ENCODE measurements around the gene GUCA1A.
"Not testable (repeated sequence)": the region's sequence is repeated elsewhere in the genome, so short reads cannot be mapped to it uniquely, and the experiment has no call there.

The GUCA1A gene

DNA sequence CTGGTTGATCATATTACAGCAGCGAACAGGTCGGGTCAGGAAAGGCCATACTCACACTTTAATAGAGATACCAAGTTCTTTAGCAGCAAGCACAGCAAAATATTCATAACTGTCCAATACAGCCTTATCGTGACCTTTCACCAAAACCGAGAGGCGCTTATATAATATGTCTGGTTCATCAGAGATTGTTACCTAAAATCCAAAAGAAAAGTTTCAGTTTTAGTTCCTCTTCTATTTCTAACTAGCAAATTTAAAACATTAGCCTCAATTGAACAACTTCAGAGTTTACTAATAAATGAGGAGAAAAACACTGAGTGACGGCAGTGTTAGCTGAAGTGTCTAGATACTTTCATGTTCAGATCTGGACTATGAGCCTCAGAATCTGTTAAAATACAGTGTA lies 38.6 kb downstream of the GUCA1A start:
- ATAC-seq: no peak
- TF ChIP-seq TSHZ2 (CRISPR knock-in tag; IDR thresholded peaks at IDR 0.05): no peak
- TF ChIP-seq, protein P1, sequence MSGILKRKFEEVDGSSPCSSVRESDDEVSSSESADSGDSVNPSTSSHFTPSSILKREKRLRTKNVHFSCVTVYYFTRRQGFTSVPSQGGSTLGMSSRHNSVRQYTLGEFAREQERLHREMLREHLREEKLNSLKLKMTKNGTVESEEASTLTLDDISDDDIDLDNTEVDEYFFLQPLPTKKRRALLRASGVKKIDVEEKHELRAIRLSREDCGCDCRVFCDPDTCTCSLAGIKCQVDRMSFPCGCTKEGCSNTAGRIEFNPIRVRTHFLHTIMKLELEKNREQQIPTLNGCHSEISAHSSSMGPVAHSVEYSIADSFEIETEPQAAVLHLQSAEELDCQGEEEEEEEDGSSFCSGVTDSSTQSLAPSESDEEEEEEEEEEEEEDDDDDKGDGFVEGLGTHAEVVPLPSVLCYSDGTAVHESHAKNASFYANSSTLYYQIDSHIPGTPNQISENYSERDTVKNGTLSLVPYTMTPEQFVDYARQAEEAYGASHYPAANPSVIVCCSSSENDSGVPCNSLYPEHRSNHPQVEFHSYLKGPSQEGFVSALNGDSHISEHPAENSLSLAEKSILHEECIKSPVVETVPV (CRISPR knock-in tag; IDR thresholded peaks at IDR 0.05): no peak

- no peak for TF ChIP-seq GLIS3 (CRISPR knock-in tag; IDR thresholded peaks at IDR 0.05)
- 0 out of 2 replicates have a peak, but pooled peaks have one; percentile 7 for TF ChIP-seq SNAI2 (CRISPR knock-in tag; IDR thresholded peaks at IDR 0.05)
- peak; percentile 99 for TF ChIP-seq ISL1 (CRISPR knock-in tag; IDR thresholded peaks at IDR 0.05)
- peak; percentile 31; the same call in 1 of the 2 replicates for TF ChIP-seq CREB5 (CRISPR knock-in tag; IDR thresholded peaks at IDR 0.05; ENCODE audit: low read depth)
- peak; percentile 68; the same call in 1 of the 2 replicates for TF ChIP-seq ZC3H10 (CRISPR knock-in tag; IDR thresholded peaks at IDR 0.05)
- TF ChIP-seq, protein P2, sequence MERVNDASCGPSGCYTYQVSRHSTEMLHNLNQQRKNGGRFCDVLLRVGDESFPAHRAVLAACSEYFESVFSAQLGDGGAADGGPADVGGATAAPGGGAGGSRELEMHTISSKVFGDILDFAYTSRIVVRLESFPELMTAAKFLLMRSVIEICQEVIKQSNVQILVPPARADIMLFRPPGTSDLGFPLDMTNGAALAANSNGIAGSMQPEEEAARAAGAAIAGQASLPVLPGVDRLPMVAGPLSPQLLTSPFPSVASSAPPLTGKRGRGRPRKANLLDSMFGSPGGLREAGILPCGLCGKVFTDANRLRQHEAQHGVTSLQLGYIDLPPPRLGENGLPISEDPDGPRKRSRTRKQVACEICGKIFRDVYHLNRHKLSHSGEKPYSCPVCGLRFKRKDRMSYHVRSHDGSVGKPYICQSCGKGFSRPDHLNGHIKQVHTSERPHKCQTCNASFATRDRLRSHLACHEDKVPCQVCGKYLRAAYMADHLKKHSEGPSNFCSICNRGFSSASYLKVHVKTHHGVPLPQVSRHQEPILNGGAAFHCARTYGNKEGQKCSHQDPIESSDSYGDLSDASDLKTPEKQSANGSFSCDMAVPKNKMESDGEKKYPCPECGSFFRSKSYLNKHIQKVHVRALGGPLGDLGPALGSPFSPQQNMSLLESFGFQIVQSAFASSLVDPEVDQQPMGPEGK (CRISPR knock-in tag; IDR thresholded peaks at IDR 0.05; ENCODE audit: borderline replicate concordance): peak; percentile 67; the same call in 1 of the 2 replicates
These were observed 39.3 kb downstream of the GUCA1A start for GRCh38 chr6:42212442-42212841.

GRCh38 chr6:42216495-42216894 lies 43.3 kb downstream of the GUCA1A start:
- ATAC-seq: not testable (repeated sequence)

More at GRCh38 chr6:42212442-42212841, 39.3 kb downstream of the GUCA1A start:
- ATAC-seq: no peak

DNA sequence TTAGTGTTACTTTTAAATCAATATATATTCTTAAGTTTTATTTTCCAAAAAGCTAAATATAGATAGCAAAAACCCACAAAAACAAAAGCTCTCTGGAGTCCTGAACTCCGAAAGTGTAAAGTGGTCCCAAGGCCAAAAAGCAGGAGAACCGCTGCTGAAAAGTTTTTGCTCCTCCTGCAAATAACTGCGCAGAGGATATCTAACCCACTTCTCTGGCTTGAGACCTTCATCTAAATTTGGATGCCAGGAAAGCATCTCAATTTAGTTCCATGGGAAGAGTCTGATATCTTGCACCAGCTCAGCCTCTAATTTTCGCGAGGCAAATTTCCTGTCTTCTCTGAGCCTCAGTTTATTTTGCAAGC lies 44.0 kb downstream of the GUCA1A start:
- no peak for TF ChIP-seq BACH2 (CRISPR knock-in tag; IDR thresholded peaks at IDR 0.05; ENCODE audit: borderline replicate concordance)
- TF ChIP-seq TSHZ2 (CRISPR knock-in tag; IDR thresholded peaks at IDR 0.05): no peak
- 0 out of 2 replicates have a peak, but pooled peaks have one; percentile 7 for TF ChIP-seq CREB5 (CRISPR knock-in tag; IDR thresholded peaks at IDR 0.05; ENCODE audit: low read depth)
- ATAC-seq: no peak

GRCh38 chr6:42217519-42218367 lies 44.6 kb downstream of the GUCA1A start, which contains the start of gene MRPS10:
Gene MRPS10 (minus strand): TSS chr6:42217861. CDS start chr6:42217849, 12 bp downstream.
- TF ChIP-seq TOX (CRISPR knock-in tag; IDR thresholded peaks at IDR 0.05; ENCODE audit: borderline replicate concordance) (no peak), TCF4 (CRISPR knock-in tag; IDR thresholded peaks at IDR 0.05; ENCODE audit: borderline replicate concordance) (no peak), SNAI2 (CRISPR knock-in tag; IDR thresholded peaks at IDR 0.05) (peak; percentile 79; the same call in 1 of the 2 replicates), ZFP3 (CRISPR knock-in tag; IDR thresholded peaks at IDR 0.05) (no peak), TSHZ2 (CRISPR knock-in tag; IDR thresholded peaks at IDR 0.05) (no peak), ZNF70 (CRISPR knock-in tag; IDR thresholded peaks at IDR 0.05) (no peak)
- ATAC-seq: peak; percentile 98

Data from SK-N-SH treated with all-trans-retinoic acid at 6 μM for 48 hours (cell line).